ENCODE results near the gene FBLN5. TPM values are rescaled to one million over a fixed set of nuclear protein-coding genes. Genes with fewer than 3 reads are reported as not detected.
"Not testable (repeated sequence)": the region's sequence is repeated elsewhere in the genome, so short reads cannot be mapped to it uniquely, and the experiment has no call there.

Gene FBLN5
- total RNA-seq, 3 donors from 2014 or later, result 81.8 to 171 (median 83.2) TPM

GRCh38 chr14:91851563-91851962 lies 95.9 kb downstream of the FBLN5 start:
- Histone ChIP-seq H3K9me3 (no peaks in the 10 kb centered on the region), H3K4me1 (no peaks in the 10 kb centered on the region), H3K27me3 (no peaks in the 10 kb centered on the region), H3K4me3 (no peak overlapping the region), H3K27ac (no peak overlapping the region), H3K36me3 (no peaks in the 10 kb centered on the region)
- no peak for TF ChIP-seq POLR2A (IDR thresholded peaks at IDR 0.05)
- TF ChIP-seq POLR2AphosphoS5 (IDR thresholded peaks at IDR 0.05), result no peak
- no peak for TF ChIP-seq CTCF (IDR thresholded peaks at IDR 0.05)
- no peak for DNase-seq (ENCODE audit: low spot score in 2 of 2)
- intact Hi-C loops (cut with DNase I; ENCODE audit: low total_unique reads), result no loop called here

GRCh38 chr14:91848504-91849001 lies 98.9 kb downstream of the FBLN5 start:
- H3K9me3 ChIP-seq, result no peaks in the 10 kb centered on the region
- TF ChIP-seq CTCF (IDR thresholded peaks at IDR 0.05) (no peak), POLR2A (IDR thresholded peaks at IDR 0.05) (no peak), POLR2AphosphoS5 (IDR thresholded peaks at IDR 0.05) (no peak)
- no peak overlapping the region for H3K27ac ChIP-seq
- H3K4me1 ChIP-seq, result no peaks in the 10 kb centered on the region
- H3K27me3 ChIP-seq, result no peaks in the 10 kb centered on the region
- intact Hi-C loops (cut with DNase I; ENCODE audit: low total_unique reads), result no loop called here
- H3K36me3 ChIP-seq, result no peaks in the 10 kb centered on the region
- H3K4me3 ChIP-seq, result no peak overlapping the region
- no peak for DNase-seq (ENCODE audit: low spot score in 2 of 2)

- no peaks in the 10 kb centered on the region for H3K27me3 ChIP-seq
- H3K4me3 ChIP-seq, result no peak overlapping the region
- no peak for DNase-seq (ENCODE audit: low spot score in 2 of 2)
- H3K9me3 ChIP-seq, result no peaks in the 10 kb centered on the region
- H3K27ac ChIP-seq, result no peak overlapping the region
- TF ChIP-seq CTCF (IDR thresholded peaks at IDR 0.05) (no peak), POLR2AphosphoS5 (IDR thresholded peaks at IDR 0.05) (no peak), POLR2A (IDR thresholded peaks at IDR 0.05) (no peak)
- H3K36me3 ChIP-seq, result no peaks in the 10 kb centered on the region
- intact Hi-C loops (cut with DNase I; ENCODE audit: low total_unique reads), result no loop called here
- H3K4me1 ChIP-seq, result no peaks in the 10 kb centered on the region
Observed at GRCh38 chr14:91847693-91848092, 99.8 kb downstream of the FBLN5 start.

- Histone ChIP-seq H3K36me3 (no peaks in the 10 kb centered on the region), H3K4me3 (no peak overlapping the region), H3K4me1 (no peaks in the 10 kb centered on the region), H3K27me3 (no peaks in the 10 kb centered on the region), H3K27ac (no peak overlapping the region), H3K9me3 (no peaks in the 10 kb centered on the region)
- no peak for DNase-seq (ENCODE audit: low spot score in 2 of 2)
- intact Hi-C loops (cut with DNase I; ENCODE audit: low total_unique reads), result no loop called here
- no peak for TF ChIP-seq CTCF (IDR thresholded peaks at IDR 0.05)
- TF ChIP-seq POLR2AphosphoS5 (IDR thresholded peaks at IDR 0.05), result no peak
- no peak for TF ChIP-seq POLR2A (IDR thresholded peaks at IDR 0.05)
Observed at GRCh38 chr14:91845652-91846051, 101.8 kb downstream of the FBLN5 start.

GRCh38 chr14:91845056-91845455 lies 102.4 kb downstream of the FBLN5 start:
- H3K36me3 ChIP-seq; H3K27me3 ChIP-seq; H3K4me1 ChIP-seq; H3K4me3 ChIP-seq; H3K9me3 ChIP-seq; H3K27ac ChIP-seq; DNase-seq (ENCODE audit: low spot score in 2 of 2); intact Hi-C loops (cut with DNase I; ENCODE audit: low total_unique reads): not testable (repeated sequence)

- Histone ChIP-seq H3K4me1 (no peaks in the 10 kb centered on the region), H3K36me3 (no peaks in the 10 kb centered on the region), H3K27me3 (no peaks in the 10 kb centered on the region), H3K27ac (no peak overlapping the region), H3K4me3 (no peak overlapping the region), H3K9me3 (no peaks in the 10 kb centered on the region)
- no peak for DNase-seq (ENCODE audit: low spot score in 2 of 2)
- intact Hi-C loops (cut with DNase I; ENCODE audit: low total_unique reads), result no loop called here
- TF ChIP-seq POLR2A (IDR thresholded peaks at IDR 0.05) (no peak), POLR2AphosphoS5 (IDR thresholded peaks at IDR 0.05) (no peak), CTCF (IDR thresholded peaks at IDR 0.05) (no peak)
Observed at GRCh38 chr14:91844029-91844428, 103.5 kb downstream of the FBLN5 start.

All from breast epithelium (tissue), 4 donors.